ENCODE measurements around the gene MRFAP1L1.

- TF ChIP-seq CTCF (IDR thresholded peaks at IDR 0.05): no peak
- TF ChIP-seq POLR2A (IDR thresholded peaks at IDR 0.05): no peak
- no peak for TF ChIP-seq EP300 (IDR thresholded peaks at IDR 0.05)
Measured at GRCh38 chr4:6722891-6723290, 13.2 kb upstream of the MRFAP1L1 start.
